HG03354 (cell line): ENCODE data around the gene GRWD1.

Source experiments
- ATAC-seq: cut with Tn5 transposase; IDR thresholded peaks from one replicate; pipeline ENCODE4 v1.9.1; 2021; ENCODE audit warnings: mild to moderate bottlenecking; ENCODE audit not compliant: unreplicated experiment, poor library complexity, severe bottlenecking

Gene GRWD1

DNA sequence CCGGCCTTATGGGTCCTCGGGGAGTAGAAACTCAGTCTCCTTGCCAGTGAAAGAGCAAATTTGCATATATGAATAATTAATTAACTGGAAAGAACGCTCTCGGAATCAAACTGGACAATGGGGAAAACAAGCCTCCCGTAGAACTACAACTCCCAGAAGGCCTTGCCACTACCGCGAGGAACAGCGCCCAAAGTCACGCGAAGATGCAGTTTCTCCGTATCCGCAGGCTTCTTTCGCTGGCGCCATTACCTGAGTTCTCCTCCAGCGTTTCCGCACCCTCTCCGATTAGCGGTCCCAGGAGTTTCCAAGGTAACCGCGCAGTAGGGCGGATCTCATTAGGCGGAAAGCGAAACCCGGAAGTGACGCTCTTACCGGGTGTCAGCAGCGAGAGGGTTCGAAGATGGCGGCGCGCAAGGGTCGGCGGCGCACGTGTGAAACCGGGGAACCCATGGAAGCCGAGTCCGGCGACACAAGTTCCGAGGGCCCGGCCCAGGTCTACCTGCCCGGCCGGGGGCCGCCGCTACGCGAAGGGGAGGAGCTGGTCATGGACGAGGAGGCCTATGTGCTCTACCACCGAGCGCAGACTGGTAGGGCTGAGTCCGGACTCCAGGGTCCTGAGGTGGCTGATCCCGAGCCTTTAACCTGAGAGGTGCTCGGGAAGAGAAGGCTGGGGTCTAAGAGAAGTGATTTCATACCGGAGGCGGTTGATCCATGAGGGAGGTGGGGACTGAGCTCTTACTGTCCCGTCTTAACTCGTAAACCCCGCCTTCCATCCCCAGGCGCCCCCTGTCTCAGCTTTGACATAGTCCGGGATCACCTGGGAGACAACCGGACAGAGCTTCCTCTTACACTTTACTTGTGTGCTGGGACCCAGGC lies at the start of gene GRWD1:
Gene GRWD1 (plus strand): TSS at position 378 of the 876 bp plus-strand sequence. CDS start 23 bp downstream, at position 401.
- ATAC-seq, result peak; percentile 82

DNA sequence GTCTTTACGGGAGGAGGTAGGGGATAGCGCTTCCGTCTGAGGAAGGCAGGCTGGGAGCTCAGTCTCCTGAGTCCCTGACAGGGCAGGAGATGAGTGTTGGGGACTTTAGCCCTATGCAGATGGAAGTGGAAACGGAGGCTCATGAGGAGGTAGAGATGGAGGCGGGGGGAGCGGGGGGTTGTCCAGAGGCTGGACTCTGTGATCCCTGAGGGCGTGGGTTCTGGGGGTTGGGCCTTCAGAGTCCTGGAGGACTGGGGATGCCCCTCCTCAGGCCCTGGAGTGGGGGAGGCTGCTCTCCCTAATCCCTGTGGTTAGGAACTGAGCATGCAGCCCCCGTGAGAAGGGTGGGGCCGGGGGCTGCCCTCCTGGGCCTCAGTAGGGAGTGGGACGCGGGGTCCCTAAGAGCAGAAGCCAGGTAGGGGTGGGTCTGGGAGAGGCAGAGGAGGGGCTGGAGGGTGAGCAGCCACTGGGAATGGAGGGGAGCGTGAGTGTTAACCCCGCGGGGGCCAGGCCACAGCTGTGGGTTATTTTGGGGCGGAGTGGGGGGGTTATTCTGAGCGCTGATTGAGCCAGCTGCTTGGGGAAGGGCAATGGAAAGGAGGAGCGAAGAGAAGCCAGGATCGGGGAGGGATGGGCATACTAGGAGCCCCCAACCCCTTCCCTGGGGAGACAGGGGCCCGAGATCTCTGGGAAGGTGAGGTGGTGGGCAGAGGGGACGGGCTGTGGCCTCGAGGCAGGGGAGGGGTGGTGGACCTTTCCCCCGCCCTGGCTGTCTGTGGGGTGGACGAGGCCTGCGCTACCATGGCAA lies 49.6 kb upstream of the GRWD1 start:
- no peak for ATAC-seq

DNA sequence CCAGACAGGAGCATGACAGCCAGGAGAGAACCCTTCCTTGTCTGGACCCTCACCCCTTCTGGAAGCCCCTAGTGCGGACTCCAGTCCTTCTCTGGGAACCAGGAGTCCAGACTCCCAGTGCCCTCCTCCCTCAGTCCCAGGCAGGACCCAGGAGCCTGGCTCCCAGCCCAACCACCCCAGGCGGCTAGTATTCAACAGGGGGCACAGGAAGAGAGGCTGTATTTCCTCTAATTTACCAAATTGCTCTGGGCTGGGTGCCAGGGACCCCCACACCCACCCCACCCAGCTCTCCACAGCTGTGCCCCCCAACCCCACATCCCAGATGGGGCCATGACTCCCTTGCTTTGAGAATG lies 49.0 kb upstream of the GRWD1 start:
- no peak for ATAC-seq

DNA sequence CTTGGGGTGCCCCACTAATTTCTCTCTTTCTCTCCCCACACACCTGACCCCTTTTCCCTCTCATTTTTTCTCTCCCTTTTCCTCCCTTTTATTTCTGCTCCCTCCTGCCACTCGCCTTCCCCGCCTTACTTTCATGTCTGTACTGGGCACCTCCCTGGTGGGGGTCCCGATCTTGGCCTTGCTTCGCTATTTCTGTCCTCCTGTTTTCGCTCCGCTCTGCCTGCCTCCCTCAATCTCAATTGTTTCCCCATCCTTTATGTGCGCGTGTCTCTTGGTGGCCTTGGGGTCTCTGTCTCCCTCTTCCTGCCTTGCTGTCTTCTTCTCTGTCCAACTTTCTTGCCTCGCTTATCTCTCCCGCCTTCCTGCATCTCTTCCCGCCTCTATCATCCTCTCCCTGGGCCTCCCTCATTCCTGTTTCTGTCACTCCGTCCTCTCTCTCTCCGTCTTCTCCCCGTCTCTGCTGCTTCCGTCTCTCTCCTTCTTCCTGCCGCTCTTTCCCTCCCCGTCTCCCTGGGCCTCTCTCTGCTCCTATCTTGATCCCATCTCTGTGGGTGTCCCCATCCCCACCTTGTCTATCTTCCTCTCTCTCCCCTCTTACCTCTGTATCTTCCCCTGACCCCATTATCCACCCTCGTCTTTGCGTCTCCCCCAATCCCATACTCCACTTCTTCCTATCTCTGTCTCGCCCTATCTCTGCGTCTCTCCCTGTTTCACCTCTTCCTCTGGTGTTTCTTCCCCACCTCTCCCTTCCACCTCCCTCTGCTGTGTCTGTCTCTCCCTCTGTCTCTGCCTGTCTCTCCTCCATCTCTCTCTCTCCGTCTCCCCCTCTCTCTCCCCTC lies 48.3 kb upstream of the GRWD1 start:
- ATAC-seq, result no peak

DNA sequence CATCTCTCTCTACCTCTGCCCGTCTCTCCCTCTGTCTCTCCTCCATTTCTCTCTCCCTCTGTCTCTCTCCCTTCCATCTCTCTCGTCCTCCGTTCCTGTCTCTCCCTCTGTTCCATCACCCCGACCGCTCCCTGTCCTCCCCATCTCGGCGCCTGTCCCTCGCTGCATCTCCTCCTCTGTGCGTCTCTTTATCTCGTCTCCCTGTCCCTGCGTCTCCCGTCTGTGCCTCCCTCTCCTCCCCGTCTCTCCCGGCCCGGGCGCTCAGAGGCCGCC lies 47.7 kb upstream of the GRWD1 start:
- no peak for ATAC-seq

DNA sequence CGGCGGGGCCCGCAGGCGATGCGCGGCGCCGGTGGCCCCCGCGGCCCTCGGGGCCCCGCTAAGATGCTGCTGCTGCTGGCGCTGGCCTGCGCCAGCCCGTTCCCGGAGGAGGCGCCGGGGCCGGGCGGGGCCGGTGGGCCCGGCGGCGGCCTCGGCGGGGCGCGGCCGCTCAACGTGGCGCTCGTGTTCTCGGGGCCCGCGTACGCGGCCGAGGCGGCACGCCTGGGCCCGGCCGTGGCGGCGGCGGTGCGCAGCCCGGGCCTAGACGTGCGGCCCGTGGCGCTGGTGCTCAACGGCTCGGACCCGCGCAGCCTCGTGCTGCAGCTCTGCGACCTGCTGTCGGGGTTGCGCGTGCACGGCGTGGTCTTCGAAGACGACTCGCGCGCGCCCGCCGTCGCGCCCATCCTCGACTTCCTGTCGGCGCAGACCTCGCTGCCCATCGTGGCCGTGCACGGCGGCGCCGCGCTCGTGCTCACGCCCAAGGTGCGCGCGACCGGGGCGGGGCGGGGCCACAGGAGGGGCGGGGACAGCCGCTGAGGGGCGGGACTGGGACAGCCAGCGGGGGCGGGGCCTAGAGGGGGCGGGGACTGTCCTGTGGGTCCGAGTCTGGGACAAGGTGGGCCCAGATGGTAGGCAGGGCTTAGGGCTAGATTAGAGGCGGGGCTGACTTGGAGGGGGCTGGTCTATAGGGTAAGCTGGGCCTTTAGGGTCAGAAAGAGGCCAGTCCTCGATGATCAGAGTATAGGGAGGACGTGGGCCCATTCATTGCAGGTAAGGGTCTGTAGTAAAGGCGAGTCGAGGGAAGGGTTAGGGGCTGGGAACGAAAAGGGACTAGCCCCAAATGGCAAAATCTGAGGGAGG lies 47.2 kb upstream of the GRWD1 start:
- ATAC-seq, result no peak

DNA sequence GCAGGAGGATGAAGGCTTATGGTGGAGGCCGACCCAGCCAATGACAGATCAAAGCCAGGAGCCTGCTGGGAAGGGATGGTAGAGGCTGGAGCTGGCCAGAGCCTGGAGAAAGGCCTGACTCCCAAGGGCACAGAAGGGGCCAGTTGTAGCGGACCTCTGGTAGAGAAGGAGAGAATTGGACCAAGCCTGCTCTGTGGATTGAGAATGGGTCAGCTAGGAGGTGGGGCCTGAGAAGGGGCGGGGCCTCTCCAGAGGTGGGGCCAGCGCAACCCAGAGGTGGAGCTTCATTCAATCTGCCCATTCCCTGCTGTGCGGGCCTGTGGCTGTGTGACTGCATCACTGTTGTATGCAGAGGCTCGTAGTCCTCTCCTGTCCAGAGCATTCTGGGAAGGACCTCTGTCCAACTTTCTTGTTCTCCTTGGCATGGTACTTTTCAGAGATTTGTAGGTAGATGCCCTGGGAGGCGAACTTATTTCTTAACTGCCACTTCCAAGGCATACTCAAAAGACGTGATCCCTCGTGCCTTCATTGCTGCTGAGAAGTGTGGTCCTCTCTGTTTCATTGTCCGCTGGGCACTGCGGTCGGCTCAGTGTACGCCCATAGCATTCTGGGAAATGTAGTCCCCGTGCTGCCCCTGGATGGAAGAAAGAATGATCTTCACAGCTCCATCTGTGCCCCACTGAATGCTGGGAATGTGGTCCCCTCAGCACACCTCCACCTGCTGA lies 45.6 kb upstream of the GRWD1 start:
- no peak for ATAC-seq

DNA sequence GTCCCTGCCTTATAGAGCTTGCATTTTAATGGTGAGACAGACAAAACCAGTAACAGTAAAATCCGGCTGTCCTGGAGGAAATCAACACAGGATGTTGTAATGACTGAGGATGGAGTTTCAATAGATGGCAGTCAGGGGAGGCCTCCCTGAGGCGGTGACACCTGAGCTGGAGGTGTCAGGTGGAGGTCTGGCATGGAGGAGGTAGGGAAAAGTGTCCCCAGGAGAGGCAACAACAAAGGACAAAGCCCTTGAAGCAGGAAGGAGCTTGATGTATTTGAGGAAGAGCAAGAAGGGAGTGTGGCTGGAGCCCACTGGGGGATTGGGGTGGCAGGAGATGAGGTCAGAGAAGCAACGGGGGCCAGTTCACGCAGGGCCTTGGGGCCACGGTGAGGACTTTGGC lies 44.5 kb upstream of the GRWD1 start:
- no peak for ATAC-seq

DNA sequence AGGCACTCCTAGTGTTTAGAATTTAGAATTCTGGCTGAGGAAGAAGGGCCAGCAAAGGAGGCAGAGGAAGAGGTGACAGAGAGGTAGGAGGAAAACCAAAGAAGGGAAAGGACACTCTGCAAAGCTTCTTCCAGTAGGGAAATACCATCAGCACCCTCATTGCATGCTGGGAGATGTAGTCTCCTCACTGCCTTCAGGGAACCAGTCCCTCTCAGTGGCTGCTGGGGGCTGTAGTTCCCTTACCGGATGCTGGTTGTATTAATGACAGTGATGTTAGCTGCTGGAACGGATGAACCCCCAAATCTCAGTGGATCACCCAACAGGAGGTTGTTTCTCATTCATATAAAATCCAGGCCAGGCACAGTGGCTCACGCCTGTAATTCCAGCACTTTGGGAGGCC lies 42.2 kb upstream of the GRWD1 start:
- ATAC-seq, result peak; percentile 75

DNA sequence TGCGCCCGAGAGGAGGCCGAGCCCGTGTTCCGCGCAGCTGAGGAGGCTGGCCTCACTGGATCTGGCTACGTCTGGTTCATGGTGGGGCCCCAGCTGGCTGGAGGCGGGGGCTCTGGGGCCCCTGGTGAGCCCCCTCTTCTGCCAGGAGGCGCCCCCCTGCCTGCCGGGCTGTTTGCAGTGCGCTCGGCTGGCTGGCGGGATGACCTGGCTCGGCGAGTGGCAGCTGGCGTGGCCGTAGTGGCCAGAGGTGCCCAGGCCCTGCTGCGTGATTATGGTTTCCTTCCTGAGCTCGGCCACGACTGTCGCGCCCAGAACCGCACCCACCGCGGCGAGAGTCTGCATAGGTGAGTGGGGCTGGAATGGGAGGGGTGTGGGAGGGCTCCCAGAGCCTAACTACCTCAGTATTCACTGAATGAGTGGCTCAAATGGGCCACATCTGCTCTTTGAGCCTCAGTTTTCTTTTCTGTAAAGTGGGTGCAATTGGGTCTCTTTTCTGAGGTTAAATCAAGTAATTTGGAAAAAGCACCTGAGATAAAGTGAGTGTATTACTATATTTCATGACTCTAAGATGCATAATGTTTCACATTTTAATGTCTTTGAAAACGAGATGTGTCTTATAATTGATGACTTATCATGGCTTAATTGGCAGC lies 40.6 kb upstream of the GRWD1 start:
- no peak for ATAC-seq

DNA sequence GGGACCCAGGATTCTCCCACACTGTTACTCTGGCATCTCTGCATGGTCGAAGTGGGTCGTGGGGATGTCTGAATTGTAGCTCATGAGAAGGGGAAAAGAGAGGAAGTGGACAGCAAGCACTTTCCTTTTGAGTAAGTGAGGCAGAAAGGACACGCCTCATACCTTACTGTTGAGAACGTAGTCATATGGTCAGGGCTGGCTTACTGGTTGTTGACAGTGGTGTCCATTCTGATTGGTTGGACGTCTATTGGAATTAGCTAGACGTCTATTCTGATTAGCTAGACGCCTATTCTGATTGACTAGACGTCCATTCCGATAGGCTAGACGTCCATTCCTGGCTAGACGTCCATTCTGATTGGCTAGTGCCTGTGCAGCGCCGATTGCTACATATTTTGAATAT lies 39.9 kb upstream of the GRWD1 start:
- no peak for ATAC-seq

DNA sequence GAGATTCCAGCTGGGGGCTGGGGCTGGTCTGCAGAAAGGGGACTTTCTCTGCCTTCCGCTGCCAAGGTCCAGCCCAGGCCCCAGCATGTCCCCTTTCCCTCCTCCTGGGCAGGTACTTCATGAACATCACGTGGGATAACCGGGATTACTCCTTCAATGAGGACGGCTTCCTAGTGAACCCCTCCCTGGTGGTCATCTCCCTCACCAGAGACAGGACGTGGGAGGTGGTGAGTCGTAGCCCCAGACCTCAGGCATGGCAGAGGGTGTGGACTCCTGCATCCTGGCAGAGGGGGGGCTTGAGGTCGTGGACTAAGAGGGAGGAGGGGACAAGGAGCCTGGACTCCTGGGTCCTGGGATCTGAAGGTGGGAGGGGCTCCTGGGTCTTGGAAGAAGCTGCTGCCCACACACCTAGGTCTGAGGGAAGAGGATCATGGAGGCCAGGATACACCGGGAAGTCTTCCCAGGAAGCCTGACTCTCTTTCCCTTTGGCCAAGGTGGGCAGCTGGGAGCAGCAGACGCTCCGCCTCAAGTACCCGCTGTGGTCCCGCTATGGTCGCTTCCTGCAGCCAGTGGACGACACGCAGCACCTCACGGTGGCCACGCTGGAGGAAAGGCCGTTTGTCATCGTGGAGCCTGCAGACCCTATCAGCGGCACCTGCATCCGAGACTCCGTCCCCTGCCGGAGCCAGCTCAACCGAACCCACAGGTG lies 31.8 kb upstream of the GRWD1 start:
- no peak for ATAC-seq

DNA sequence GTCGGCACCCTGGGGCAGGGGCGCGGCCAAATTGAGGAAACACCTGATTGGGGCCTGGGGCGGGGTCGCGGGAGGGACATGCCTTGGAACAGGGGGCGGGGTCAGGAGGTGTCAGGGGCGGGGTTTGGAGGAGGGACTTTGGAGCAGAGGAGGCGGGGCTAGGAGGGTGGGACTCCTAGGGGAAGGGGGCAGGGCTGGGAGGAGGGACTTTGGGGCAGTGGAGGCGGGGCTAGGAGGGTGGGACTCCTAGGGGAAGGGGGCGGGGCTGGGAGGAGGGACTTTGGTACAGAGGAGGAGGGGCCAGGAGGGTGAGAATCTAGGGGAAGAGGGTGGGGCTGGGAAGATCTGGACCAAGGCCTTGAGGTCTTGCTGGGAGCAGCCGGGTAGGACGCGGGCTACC lies 30.4 kb upstream of the GRWD1 start:
- no peak for ATAC-seq

DNA sequence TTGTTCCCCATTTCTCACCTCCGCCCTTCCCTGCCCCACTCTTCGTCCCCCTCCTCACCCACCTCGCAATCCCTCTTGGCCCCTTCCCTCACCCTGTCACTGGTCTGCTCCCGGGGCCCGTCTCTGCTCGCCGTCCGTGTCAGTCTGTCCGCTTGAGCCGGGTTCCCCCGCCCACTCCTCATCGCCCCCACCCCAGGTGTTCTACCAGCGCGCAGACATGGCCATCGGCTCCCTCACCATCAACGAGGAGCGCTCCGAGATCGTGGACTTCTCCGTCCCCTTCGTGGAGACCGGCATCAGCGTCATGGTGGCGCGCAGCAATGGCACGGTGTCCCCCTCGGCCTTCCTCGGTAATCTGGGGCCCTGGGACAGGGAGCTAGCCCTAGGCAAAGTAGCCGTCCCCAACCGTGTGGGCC lies 30.0 kb upstream of the GRWD1 start:
- ATAC-seq, result no peak

DNA sequence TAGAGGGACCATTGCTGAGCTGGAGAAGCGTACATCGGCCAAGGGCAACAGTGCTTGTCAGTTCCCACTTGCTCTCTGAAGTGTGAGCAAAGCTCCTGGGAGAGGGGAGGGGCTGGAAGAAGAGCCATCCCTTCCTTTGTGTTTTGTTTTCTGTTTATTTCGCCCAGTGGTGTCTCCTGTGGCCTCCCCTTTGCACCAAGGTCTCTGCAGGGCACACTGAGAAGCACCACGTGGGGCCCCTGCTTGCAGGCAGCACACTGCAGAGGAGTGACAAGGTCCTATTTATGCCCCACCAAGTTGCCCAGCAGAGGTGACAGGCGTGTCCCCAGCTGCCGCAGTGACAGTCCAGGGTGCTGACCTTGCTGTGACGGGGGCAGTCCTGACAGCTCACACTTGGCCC lies 28.4 kb upstream of the GRWD1 start:
- no peak for ATAC-seq

DNA sequence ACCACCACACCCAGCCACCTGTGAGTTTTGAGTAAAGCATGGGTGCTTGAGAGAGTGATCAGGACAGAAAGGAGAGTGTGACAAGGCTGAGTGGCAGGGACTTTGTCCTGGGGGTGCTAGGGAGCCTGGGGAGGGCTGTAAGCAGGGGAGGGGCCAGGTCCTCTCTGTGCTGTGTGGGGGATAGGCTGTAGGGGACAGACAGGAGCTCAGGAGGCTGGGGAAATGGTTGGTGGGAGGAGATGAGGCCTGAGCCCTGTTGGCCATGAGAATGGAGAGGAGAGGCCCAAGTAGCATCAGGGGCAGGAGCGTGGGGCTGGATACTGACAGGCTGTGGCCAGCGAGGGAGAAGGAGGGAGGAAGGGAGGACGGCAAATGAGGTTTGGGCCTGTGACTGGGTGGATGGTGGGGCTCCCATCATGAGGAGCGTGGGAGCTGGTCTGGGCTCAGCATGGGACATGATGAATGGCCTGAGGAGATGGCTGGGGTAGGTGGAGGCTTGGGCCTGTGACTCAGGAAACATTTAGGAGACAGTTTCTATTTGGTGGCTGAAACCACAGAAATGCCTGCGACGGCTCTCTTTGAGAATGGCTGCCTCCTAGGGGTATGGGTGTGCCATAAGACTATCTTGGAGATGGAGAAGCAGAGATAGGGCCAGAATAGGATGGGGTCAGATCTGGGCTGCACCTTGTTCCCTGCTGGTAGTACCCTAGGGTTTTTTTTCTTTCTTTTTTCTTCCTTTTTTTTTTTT lies 27.3 kb upstream of the GRWD1 start:
- ATAC-seq, result no peak
